Astrocyte of the spinal cord (primary cell): Measurements from ENCODE around the gene PRR5.

ENCODE experiments used
- DNase-seq: peaks from one replicate; pipeline ENCODE4 v3.0.0; 2011; ENCODE audit warnings: low read depth, low spot score
- H3K4me3 ChIP-seq: 2 replicates; pipeline ENCODE4 v1.5.1; 2011; ENCODE audit warnings: low read depth, mild to moderate bottlenecking, low read length, moderate library complexity
- CTCF ChIP-seq: IDR thresholded peaks from 2 replicates; pipeline ENCODE4 v1.5.1; 2012; ENCODE audit warnings: low read depth, mild to moderate bottlenecking, low read length, inconsistent platforms
- in situ Hi-C: cut with HindIII; loops from 2 replicates; pipeline ENCODE4 v1.10.0; 2017; ENCODE audit warnings: low sequenced_read_pairs

Gene PRR5

GRCh38 chr22:44691796-44692661 lies 10.0 kb upstream of the PRR5 start:
- in situ Hi-C loops = no loop called here
- no peak for TF ChIP-seq CTCF
- no peak for DNase-seq
- no peak overlapping the region for H3K4me3 ChIP-seq

- in situ Hi-C loops = no loop called here
- no peak overlapping the region for H3K4me3 ChIP-seq
- no peak for TF ChIP-seq CTCF
- DNase-seq = no peak
Measured at GRCh38 chr22:44692662-44693007, 9.4 kb upstream of the PRR5 start.

- TF ChIP-seq CTCF = no peak
- in situ Hi-C loops = no loop called here
- no peak overlapping the region for H3K4me3 ChIP-seq
- DNase-seq = no peak
Measured at GRCh38 chr22:44693145-44693544, 8.9 kb upstream of the PRR5 start.

GRCh38 chr22:44693756-44694155 lies 8.2 kb upstream of the PRR5 start:
- H3K4me3 ChIP-seq = no peak overlapping the region
- no peak for DNase-seq
- in situ Hi-C loops = no loop called here
- TF ChIP-seq CTCF = no peak

- peak; percentile 94 for TF ChIP-seq CTCF
- in situ Hi-C loops = no loop called here
- DNase-seq = peak; percentile 41
- no peak overlapping the region for H3K4me3 ChIP-seq
Measured at GRCh38 chr22:44697423-44698141, 4.4 kb upstream of the PRR5 start.

GRCh38 chr22:44698531-44699421 lies 3.2 kb upstream of the PRR5 start:
- in situ Hi-C loops = no loop called here
- no peak overlapping the region for H3K4me3 ChIP-seq
- TF ChIP-seq CTCF = no peak
- DNase-seq = peak; percentile 76
